Caki2 (cell line): ENCODE measurements around the gene GASK1A. TPM values are rescaled to one million over a fixed set of nuclear protein-coding genes. Genes with fewer than 3 reads are reported as not detected.

Experiments used
- DNase-seq: peaks from one replicate; pipeline ENCODE4 v3.0.0-alpha.2; 2015; ENCODE audit warnings: low read depth
- in situ Hi-C: cut with HindIII; loops from 2 replicates; pipeline ENCODE4 v1.10.0; 2016; ENCODE audit warnings: low sequenced_read_pairs, low pct_unique_long_range_greater_than_20kb, mixed read lengths
- total RNA-seq: library from RNA; depleted of rRNA; stranded (reverse); fragments of >200 nt; shearing (Covaris generic); gene quantifications from 2 replicates; pipeline ENCODE4 v1.2.3, GENCODE V29; 2014; ENCODE audit warnings: low replicate concordance

GASK1A gene
- total RNA-seq, 1 experiment from 2014 or later: 0.24 TPM

GRCh38 chr3:42980209-42980608 lies 1.1 kb downstream of the GASK1A start:
- in situ Hi-C loops: no loop called here
- no peak for DNase-seq

DNA sequence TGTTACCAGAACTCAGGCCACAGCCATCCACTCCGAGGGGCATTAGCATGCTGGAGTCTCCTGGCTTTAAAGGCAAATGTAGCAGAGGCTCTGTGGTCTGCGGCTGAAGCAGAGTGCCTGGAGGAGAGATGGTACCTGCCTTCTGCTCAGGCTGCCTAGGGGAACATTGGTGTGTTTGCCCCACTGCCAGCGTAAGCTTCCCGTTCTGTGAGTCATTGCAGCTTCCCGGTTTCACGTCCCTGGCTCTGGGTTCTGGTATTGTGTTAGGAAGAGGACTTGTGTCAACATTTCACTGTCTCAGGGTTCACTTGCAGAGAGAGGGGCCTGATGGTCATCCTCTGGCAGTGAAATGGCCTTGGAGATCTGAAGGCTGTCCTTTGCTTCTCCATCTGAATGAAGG lies 1.8 kb downstream of the GASK1A start:
- in situ Hi-C loops: no loop called here
- DNase-seq: no peak

DNA sequence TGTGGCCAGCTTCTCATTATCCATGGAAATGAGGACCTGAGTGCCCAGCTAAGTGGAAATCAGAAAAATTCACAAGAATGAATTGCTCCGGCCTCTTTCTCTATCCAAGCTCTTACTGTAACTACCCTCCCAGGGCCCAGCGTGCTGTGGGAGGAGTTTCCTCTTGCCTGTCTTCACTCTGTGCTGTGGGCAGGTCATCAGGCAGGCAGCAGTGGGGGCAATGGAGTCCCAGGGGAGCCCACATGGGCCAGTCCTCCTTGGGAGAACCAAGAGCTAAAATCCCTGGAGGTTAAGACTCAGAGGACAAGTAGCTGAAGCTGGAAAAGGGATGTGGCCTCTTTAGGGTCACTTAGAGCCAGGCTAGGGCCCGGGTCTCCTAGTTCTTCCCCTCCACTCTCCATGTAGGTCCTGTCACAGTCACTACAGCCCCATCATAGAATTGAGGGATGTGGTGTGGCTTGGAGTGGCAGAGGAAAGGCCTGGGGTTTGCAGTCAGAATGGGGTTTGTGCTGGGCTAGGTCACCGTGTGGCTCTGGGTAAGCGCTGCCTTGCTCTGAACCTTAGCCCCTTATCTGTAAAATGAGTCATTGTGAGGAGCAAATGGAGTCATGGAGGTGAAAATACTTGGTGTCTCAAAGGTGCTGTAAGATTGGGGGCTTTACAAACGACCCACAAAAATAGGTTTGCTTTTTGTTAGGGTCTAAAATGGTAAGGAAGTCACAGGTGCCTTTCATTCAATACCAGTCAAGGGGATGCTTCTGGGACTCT lies 3.7 kb downstream of the GASK1A start:
- in situ Hi-C loops: no loop called here

GRCh38 chr3:42983927-42984326 lies 4.8 kb downstream of the GASK1A start:
- no peak for DNase-seq
- in situ Hi-C loops: no loop called here

More for the DNA sequence above, 3.7 kb downstream of the GASK1A start:
- DNase-seq: no peak

DNA sequence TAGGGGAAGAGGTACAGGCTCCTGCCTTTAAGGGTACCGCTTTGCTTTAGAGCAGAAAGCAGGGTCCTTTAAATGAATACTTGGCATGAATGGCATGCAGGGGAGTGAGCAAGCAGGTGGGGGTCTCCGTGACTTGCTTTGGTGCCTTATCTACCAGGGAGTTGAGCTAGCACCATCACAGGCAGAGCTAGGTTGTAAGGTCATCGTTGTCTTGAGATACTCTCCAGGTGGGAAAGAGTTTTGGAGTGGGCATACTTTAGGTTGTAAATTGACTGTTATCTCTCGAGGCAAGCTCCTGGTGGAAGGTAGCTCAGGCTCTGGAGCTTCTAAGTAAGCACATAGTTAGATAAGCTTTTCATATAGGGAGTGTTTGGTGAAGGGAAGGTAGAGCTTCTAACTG lies 5.6 kb downstream of the GASK1A start:
- in situ Hi-C loops: no loop called here
- DNase-seq: no peak

DNA sequence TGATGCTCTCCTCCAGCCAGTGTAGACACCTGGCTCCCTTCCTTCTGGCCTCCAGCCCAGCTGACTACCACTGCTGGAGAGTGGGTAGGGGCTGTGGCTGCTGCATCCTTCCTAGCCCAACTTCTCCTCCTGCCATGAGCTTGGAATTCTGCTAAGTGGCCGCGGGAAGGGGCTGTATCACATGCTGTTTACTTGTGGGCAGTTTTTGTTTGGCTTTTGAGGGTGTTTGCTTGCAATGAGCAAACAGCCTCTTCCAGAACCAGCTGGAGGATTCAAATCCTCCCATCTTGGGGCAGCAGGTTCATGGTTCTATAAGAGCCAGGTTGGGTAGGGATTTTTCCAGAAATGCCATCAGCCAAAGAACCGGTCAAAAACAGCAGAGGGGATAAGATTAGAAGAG lies 9.0 kb downstream of the GASK1A start:
- in situ Hi-C loops: no loop called here

GRCh38 chr3:42988566-42988965 lies 9.5 kb downstream of the GASK1A start:
- in situ Hi-C loops: no loop called here
- no peak for DNase-seq

More for the DNA sequence above, 9.0 kb downstream of the GASK1A start:
- no peak for DNase-seq

DNA sequence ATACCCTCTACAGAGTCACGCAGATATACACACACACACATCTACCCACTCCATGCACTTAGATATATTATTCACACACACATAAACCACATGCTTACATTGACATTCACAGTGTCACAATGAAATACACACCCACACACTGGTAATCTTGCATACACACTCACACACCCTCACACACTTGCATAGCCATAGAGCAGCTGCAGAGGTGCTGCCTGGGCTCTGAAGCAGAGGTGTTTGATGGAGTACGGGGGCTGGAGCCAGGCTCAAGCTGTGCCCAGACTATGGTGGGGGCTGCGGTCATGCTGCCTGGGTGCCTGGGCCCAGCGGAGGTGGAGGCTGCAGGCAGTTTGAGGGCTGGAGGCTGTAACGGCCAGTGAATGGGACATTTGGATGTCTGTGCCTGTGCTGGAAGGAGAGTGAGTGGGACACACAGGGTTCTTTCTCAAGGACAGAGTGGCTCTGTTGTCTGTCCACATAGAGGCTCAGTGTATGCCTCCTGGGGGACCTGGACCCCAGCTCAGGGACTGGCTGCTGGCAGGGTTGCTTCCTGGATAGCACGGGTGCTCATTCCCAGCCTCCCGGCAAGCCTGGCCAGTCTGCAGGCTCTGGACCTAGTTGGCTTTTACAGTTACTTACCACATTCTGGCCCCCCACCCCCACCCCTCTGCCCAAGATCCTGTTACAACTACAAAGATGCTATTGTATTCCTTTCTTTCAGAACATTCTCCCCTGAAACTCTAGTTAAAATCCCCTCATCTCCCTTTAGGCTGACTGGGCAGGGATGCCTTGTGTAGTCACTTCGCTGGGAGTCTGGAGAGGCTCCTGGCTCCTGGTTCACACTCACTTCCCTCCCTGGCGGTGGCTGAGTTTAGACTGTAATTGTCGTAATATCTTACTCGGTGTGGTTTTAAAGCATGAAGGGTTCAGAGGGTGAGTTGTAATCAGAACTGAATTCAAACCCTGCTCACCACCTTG lies 12.5 kb downstream of the GASK1A start:
- DNase-seq: no peak
- in situ Hi-C loops: no loop called here

GRCh38 chr3:42994595-42994994 lies 15.5 kb downstream of the GASK1A start:
- in situ Hi-C loops: no loop called here
- no peak for DNase-seq

- DNase-seq: no peak
- in situ Hi-C loops: no loop called here
These were observed 16.9 kb downstream of the GASK1A start for GRCh38 chr3:42996021-42996420.

- in situ Hi-C loops: no loop called here
- no peak for DNase-seq
These were observed 17.5 kb downstream of the GASK1A start for GRCh38 chr3:42996633-42997075.

DNA sequence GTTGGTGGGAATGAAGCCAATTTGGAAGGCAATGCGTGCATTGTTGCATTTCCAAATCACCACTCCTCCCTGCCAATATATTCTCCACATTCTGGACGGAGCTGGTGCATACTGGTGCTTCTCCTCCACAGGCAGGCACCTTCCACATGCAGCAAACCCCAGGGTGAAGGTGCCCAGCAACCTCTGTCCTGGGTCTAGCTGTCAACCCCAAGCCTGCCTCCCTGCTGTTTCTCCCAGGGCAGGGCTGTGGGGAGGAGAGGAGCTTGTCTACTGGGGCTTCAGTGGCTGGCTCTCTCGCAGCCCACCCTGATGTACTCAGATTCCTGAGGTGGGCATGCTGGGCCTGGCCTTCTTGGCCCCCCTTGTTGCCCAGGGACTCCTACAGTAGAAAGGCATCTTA lies 20.1 kb downstream of the GASK1A start:
- in situ Hi-C loops: no loop called here

DNA sequence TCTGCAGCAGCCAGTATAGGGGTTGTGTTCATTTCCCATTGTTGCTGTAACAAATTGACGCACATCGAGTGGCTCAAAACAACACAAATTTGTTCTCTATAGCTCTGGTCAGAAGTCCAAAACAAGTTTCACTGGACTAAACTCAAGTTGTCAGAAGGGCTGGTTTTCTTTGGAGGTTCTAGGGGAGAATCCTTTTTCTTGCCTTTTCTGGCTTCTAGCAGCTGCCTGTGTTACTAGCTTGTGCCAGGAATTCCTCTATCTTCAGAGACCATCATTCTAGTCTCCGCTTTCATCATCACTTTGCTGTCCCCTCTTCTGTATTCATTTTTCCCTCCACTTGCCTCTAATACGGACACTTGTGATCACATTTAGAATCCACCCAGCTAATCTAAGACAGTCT lies 20.5 kb downstream of the GASK1A start:
- in situ Hi-C loops: no loop called here
- no peak for DNase-seq

More for the DNA sequence above, 20.1 kb downstream of the GASK1A start:
- DNase-seq: no peak

DNA sequence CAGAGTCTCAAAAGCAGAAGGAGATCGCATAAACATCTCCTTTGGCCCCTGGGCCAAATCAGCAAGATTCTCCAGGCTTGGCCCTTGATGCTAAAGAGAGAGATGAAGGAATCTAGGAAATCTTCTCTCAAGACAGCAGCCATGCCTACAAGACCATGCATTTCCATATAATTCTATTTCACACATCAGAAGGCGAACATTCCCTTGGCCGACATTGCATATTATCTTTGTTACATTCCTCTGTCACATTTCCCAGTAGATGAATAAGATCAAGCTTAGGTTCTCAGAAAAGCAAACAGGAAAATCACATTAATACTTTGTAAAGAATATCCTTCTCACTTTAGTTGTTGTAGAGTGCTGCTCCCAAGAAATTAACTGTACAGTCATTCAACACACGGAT lies 21.3 kb downstream of the GASK1A start:
- in situ Hi-C loops: no loop called here
- no peak for DNase-seq

GRCh38 chr3:43001094-43001553 lies 22.0 kb downstream of the GASK1A start:
- in situ Hi-C loops: no loop called here
- no peak for DNase-seq

DNA sequence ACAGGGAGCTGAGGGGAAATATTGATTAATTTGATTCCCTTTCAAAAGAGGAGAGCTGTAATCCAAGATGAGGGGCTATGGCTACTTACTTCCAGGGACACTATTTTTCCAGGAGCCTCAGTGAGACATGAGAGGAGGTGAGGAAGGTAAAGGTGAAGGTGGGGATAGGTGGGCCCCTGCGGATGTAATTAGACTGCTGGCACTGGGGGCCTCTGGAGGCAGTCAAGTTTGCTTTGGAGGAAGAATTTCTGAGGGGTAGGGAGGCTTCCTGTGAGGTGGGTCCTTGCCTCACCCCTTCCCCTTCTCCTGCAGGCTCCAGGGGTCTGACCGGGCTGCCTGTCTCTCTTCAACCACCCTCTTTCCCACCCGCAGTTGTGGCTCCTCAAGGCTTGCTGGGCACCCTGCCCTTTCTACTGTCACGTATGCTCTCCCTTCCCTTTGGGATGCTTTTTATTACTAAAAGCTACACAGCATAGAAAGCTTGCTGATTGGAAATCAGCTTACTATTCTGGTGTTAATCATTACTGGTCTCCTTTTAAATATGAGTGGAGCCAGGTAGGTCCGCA lies 22.5 kb downstream of the GASK1A start:
- no peak for DNase-seq
- in situ Hi-C loops: no loop called here

DNA sequence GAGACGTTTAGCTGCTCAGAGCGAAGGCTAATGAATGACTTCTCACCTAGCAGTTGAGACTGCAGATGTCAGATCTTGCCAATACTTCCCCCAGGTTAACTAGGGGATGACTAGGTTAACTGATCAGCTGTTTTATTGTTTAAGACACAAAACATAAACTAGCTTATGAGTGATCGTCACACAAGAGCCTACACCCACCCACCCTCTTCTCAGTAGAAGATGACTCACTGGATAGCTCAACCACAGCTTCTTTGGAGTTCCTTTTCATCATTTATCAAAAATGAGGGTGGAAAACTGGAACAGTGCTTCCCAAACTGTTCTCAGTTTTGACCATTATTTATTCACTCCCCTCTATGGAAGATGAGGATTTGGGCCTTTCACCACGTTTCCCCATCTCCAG lies 25.2 kb downstream of the GASK1A start:
- DNase-seq: no peak
- in situ Hi-C loops: no loop called here

DNA sequence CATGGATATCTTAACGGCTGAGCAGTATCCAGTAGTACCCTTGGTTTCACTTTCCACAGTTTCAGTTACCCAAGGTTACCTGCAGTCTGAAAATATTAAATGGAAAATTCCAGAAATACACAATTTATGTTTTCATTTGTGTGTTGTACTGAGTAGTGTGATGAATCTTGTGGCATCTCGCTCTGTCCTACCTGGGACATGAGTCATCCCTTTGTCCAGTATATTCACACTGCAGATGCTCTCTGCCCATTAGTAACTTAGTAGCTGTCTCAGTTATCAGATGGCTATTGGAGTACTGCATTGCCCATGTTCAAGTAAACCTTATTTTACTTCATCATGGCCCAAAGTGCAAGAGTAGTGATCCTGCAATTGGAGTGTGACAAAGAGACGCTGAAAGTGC lies 26.1 kb downstream of the GASK1A start:
- in situ Hi-C loops: no loop called here
- DNase-seq: no peak

DNA sequence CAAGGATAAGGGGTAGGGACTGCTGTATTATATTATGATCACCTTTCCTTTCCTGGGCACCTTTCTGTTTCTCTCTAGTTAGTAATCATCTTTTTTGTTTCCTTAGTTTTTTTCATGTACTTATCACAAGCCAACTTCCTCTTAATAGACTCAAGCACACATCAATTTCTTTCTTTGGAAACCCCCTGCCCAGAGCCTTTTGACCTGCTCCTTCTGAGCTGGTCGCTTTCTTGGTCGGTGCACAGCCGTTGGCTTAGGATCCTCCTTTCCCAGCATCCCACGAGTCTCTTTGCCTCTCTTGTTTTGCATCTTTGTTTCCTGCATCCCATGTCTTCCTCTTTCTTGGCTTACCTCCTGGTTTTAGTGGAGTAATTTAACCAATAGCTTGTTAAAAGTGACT lies 26.9 kb downstream of the GASK1A start:
- DNase-seq: no peak
- in situ Hi-C loops: no loop called here
